A673 (cell line): Measurements from ENCODE around the gene TIPIN.

Experiments used
- CTCF ChIP-seq: fragments of 300-800, 200-600 bp; sonication (generic); conservative IDR thresholded peaks from 2 replicates; pipeline ENCODE4 v1.5.1; 2017; ENCODE audit warnings: low read depth, mild to moderate bottlenecking, antibody characterized with exemption, low read length, moderate library complexity, mixed read lengths
- EZH2 ChIP-seq: fragments of 200-600 bp; sonication (generic); IDR thresholded peaks from 2 replicates; pipeline ENCODE4 v1.6.1; 2017; ENCODE audit warnings: borderline replicate concordance, low read depth, mild to moderate bottlenecking, mixed read lengths, antibody characterized with exemption, low read length; ENCODE audit not compliant: poor library complexity, severe bottlenecking

GRCh38 chr15:66310786-66311185 lies 45.7 kb downstream of the TIPIN start:
- no peak for TF ChIP-seq EZH2
- TF ChIP-seq CTCF: no peak
